ENCODE results near the gene APOD.
"Not testable (repeated sequence)": the region's sequence is repeated elsewhere in the genome, so short reads cannot be mapped to it uniquely, and the experiment has no call there.

The APOD gene

GRCh38 chr3:195601382-195601781 lies 17.6 kb upstream of the APOD start:
- no peaks in the 10 kb centered on the region for H3K9me3 ChIP-seq (ENCODE audit: control insufficient read depth, insufficient read depth, low read depth, low read length)
- TF ChIP-seq ZBTB20 (tag by site-specific recombination; IDR thresholded peaks at IDR 0.05), result no peak
- no peak for TF ChIP-seq MZF1 (tag by site-specific recombination; IDR thresholded peaks at IDR 0.05; ENCODE audit: borderline replicate concordance)
- TF ChIP-seq ZNF341 (tag by site-specific recombination; IDR thresholded peaks at IDR 0.05; ENCODE audit: low read depth), result no peak
- no peak for TF ChIP-seq ZNF501 (tag by site-specific recombination; IDR thresholded peaks at IDR 0.05)
- no peak for TF ChIP-seq ZBTB48 (tag by site-specific recombination; IDR thresholded peaks at IDR 0.05)
- TF ChIP-seq ZNF114 (tag by site-specific recombination; IDR thresholded peaks at IDR 0.05), result no peak
- TF ChIP-seq PRDM10 (tag by site-specific recombination; IDR thresholded peaks at IDR 0.05), result no peak
- H3K4me3 ChIP-seq (ENCODE audit: low read depth, low read length), result no peak overlapping the region
- no peaks in the 10 kb centered on the region for H3K36me3 ChIP-seq (ENCODE audit: control insufficient read depth in 2 of 2, insufficient read depth in 1 of 2, low read length in 2 of 2)
- ChIA-PET CTCF (no interaction called here), POLR2A (no interaction called here)
- no peaks in the 10 kb centered on the region for H3K4me1 ChIP-seq (ENCODE audit: control insufficient read depth, insufficient read depth, low read length)
- H3K27ac ChIP-seq (ENCODE audit: extremely low read depth, low read depth, low read length), result no peak overlapping the region

GRCh38 chr3:195599926-195600325 lies 16.2 kb upstream of the APOD start:
- H3K4me1 ChIP-seq (ENCODE audit: control insufficient read depth, insufficient read depth, low read length); CTCF ChIA-PET; H3K36me3 ChIP-seq (ENCODE audit: control insufficient read depth in 2 of 2, insufficient read depth in 1 of 2, low read length in 2 of 2); H3K4me3 ChIP-seq (ENCODE audit: low read depth, low read length); POLR2A ChIA-PET; H3K9me3 ChIP-seq (ENCODE audit: control insufficient read depth, insufficient read depth, low read depth, low read length); H3K27ac ChIP-seq (ENCODE audit: extremely low read depth, low read depth, low read length): not testable (repeated sequence)

GRCh38 chr3:195599516-195599915 lies 15.8 kb upstream of the APOD start:
- H3K4me1 ChIP-seq (ENCODE audit: control insufficient read depth, insufficient read depth, low read length); CTCF ChIA-PET; H3K36me3 ChIP-seq (ENCODE audit: control insufficient read depth in 2 of 2, insufficient read depth in 1 of 2, low read length in 2 of 2); H3K27ac ChIP-seq (ENCODE audit: extremely low read depth, low read depth, low read length); H3K9me3 ChIP-seq (ENCODE audit: control insufficient read depth, insufficient read depth, low read depth, low read length); POLR2A ChIA-PET; H3K4me3 ChIP-seq (ENCODE audit: low read depth, low read length): not testable (repeated sequence)

- TF ChIP-seq SALL2 (tag by site-specific recombination; IDR thresholded peaks at IDR 0.05; ENCODE audit: borderline replicate concordance) (no peak), ZBTB1 (tag by site-specific recombination; IDR thresholded peaks at IDR 0.05) (no peak)
- POLR2A ChIA-PET, result no interaction called here
- H3K4me3 ChIP-seq (ENCODE audit: low read depth, low read length), result no peak overlapping the region
- H3K36me3 ChIP-seq (ENCODE audit: control insufficient read depth in 2 of 2, insufficient read depth in 1 of 2, low read length in 2 of 2), result no peaks in the 10 kb centered on the region
- H3K27ac ChIP-seq (ENCODE audit: extremely low read depth, low read depth, low read length), result no peak overlapping the region
- no peaks in the 10 kb centered on the region for H3K9me3 ChIP-seq (ENCODE audit: control insufficient read depth, insufficient read depth, low read depth, low read length)
- CTCF ChIA-PET, result no interaction called here
- H3K4me1 ChIP-seq (ENCODE audit: control insufficient read depth, insufficient read depth, low read length), result no peaks in the 10 kb centered on the region
Observed at GRCh38 chr3:195597848-195598247, 14.1 kb upstream of the APOD start.

GRCh38 chr3:195597229-195597628 lies 13.5 kb upstream of the APOD start:
- Histone ChIP-seq H3K4me1 (ENCODE audit: control insufficient read depth, insufficient read depth, low read length) (no peaks in the 10 kb centered on the region), H3K27ac (ENCODE audit: extremely low read depth, low read depth, low read length) (no peak overlapping the region), H3K9me3 (ENCODE audit: control insufficient read depth, insufficient read depth, low read depth, low read length) (no peaks in the 10 kb centered on the region), H3K4me3 (ENCODE audit: low read depth, low read length) (no peak overlapping the region), H3K36me3 (ENCODE audit: control insufficient read depth in 2 of 2, insufficient read depth in 1 of 2, low read length in 2 of 2) (no peaks in the 10 kb centered on the region)
- POLR2A ChIA-PET, result no interaction called here
- CTCF ChIA-PET, result interaction anchor here (0.5 kb wide), 1 partner anchor 41 kb away, joined by 4 read pairs; no protein-coding TSS in a partner anchor
- no peak for TF ChIP-seq PRDM10 (tag by site-specific recombination; IDR thresholded peaks at IDR 0.05)
- TF ChIP-seq ZBTB20 (tag by site-specific recombination; IDR thresholded peaks at IDR 0.05), result no peak
- no peak for TF ChIP-seq ZNF449 (tag by site-specific recombination; IDR thresholded peaks at IDR 0.05)
- no peak for TF ChIP-seq KLF10 (tag by site-specific recombination; IDR thresholded peaks at IDR 0.05)
- TF ChIP-seq ZNF549 (tag by site-specific recombination; IDR thresholded peaks at IDR 0.05), result no peak
- no peak for TF ChIP-seq ZNF529 (tag by site-specific recombination; IDR thresholded peaks at IDR 0.05; ENCODE audit: insufficient replicate concordance)

Measured in HEK293 (cell line).